Thyroid gland (tissue), 4 donors: ENCODE data around the gene OSTN. TPM values are rescaled to one million over a fixed set of nuclear protein-coding genes. Genes with fewer than 3 reads are reported as not detected.

Experiments used
- DNase-seq, 2 donors: peaks; one replicate each; pipeline ENCODE4 v3.0.0-alpha.2; 2019
- H3K27ac ChIP-seq, 3 donors: fragments of 200-600 bp; sonication (generic); 1 replicate in 2 of 3; 2 replicates in 1 of 3; pipeline ENCODE4 v1.5.1; 2016 to 2019; ENCODE audit warnings: mild to moderate bottlenecking in 1 of 3, moderate library complexity in 1 of 3
- H3K27me3 ChIP-seq: fragments of 200-600 bp; sonication (generic); one replicate; pipeline ENCODE4 v1.5.1; 2019
- H3K36me3 ChIP-seq, 2 donors: fragments of 200-600 bp; sonication (generic); one replicate each; pipeline ENCODE4 v1.5.1; 2016 to 2019
- H3K4me1 ChIP-seq, 2 donors: fragments of 200-600 bp; sonication (generic); one replicate each; pipeline ENCODE4 v1.5.1; 2017 to 2019
- H3K4me3 ChIP-seq, 3 donors: fragments of 200-600 bp; sonication (generic); replicated peaks in 1 of 3; 1 replicate in 2 of 3; 2 replicates in 1 of 3; pipeline ENCODE4 v1.5.1; 2016; ENCODE audit warnings: mild to moderate bottlenecking in 1 of 3
- H3K9me3 ChIP-seq: fragments of 200-600 bp; sonication (generic); one replicate; pipeline ENCODE4 v1.5.1; 2017
- CTCF ChIP-seq, 6 experiments: fragments of 200-600 bp in 3 of 6; fragments of 450-650 bp in 3 of 6; sonication (generic) in 3 of 6; IDR thresholded peaks; one replicate each; pipeline ENCODE4 v1.5.1; 2016 to 2019; ENCODE audit warnings: antibody characterized with exemption in 6 of 6, mild to moderate bottlenecking in 2 of 6, inconsistent platforms in 1 of 6, moderate library complexity in 1 of 6
- POLR2A ChIP-seq, 2 donors: fragments of 450-650 bp; IDR thresholded peaks; one replicate each; pipeline ENCODE4 v1.6.1; 2017; ENCODE audit warnings: antibody characterized with exemption in 2 of 2, mild to moderate bottlenecking in 2 of 2, moderate library complexity in 1 of 2
- WGBS, 2 donors: methylation state at CpG; one replicate each; pipeline ENCODE4 v1.1.5; 2017; 5-methylcytosine and 5-hydroxymethylcytosine counted together
- intact Hi-C: fragments of 100-400 bp; cut with DNase I; formaldehyde crosslinking; loops from one replicate; pipeline ENCODE4 v1.15.1; 2023
- total RNA-seq, 4 donors: library from RNA; depleted of rRNA; stranded (reverse); fragments of >200 nt; gene quantifications; one replicate each; pipeline ENCODE4 v1.2.3, GENCODE V29; 2016

Gene OSTN
- total RNA-seq, 4 donors from 2014 or later, result not detected

GRCh38 chr3:191313296-191313695 is 114.3 kb downstream of the OSTN start:
- Histone ChIP-seq H3K9me3 (no peaks in the 10 kb centered on the region), H3K36me3 (no peaks in the 10 kb centered on the region), H3K4me1 (no peaks in the 10 kb centered on the region), H3K27ac (no peak overlapping the region), H3K4me3 (no peak overlapping the region), H3K27me3 (no peaks in the 10 kb centered on the region)
- intact Hi-C loops, result no loop called here
- TF ChIP-seq POLR2A (IDR thresholded peaks at IDR 0.05) (no peak), CTCF (IDR thresholded peaks at IDR 0.05) (no peak)
- WGBS, 2 donors, result 95% methylated on average over 2 of the region's 2 CpGs
- DNase-seq, result no peak

DNA sequence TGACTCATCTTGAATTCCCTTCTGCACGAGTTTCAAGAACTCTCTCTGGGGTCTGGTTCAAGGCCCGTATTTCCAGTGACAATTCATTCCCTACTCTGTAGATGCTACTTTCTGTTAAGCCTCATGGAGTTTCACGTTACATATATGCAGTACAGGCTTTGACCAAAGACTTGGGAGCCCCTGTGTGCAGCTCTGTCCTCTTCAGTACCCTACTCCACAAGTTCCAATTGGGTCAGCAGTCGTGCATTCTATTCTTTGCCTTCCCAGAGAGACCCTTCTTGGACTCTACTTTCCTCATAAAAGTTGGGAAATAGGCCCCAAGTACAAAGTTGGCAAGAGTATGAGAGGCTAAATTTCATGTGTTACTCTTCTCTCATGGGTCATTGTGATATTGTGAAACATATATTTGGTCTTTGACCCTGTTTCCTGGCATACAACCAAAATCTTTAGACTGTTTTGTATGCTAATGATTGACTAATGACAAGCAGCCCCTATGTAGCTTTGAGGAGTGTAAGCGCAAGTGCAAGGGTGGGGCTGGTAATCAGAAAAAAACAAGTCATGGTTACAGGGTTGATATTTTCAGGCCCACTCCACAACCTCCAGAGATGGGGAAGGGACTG is 115.2 kb downstream of the OSTN start:
- H3K4me1 ChIP-seq, result no peaks in the 10 kb centered on the region
- no peak for TF ChIP-seq POLR2A (IDR thresholded peaks at IDR 0.05)
- TF ChIP-seq CTCF (IDR thresholded peaks at IDR 0.05), result no peak
- no peaks in the 10 kb centered on the region for H3K9me3 ChIP-seq
- H3K36me3 ChIP-seq, result no peaks in the 10 kb centered on the region
- 82 to 90% methylated on average over 5 of the region's 5 CpGs for WGBS, 2 donors
- no peak for DNase-seq
- H3K27me3 ChIP-seq, result no peaks in the 10 kb centered on the region
- no peak overlapping the region for H3K27ac ChIP-seq
- intact Hi-C loops, result no loop called here
- no peak overlapping the region for H3K4me3 ChIP-seq

Other genes starting within 250 kb of the OSTN start
- 100 to 1,000 TPM in 1 of 4 donors, 10 to 100 TPM in 3; 63.3 to 104 (median 91.1) TPM for gene CCDC50, start 130.2 kb downstream of the OSTN start, total RNA-seq
- gene UTS2B, start 131.3 kb downstream of the OSTN start, total RNA-seq, result 1 to 10 TPM in 2 of 4 donors, under 1 TPM in 1, not detected in 1; 0.27 to 2.0 (median 1.4) TPM